ENCODE measurements around the gene YWHAH.

DNA sequence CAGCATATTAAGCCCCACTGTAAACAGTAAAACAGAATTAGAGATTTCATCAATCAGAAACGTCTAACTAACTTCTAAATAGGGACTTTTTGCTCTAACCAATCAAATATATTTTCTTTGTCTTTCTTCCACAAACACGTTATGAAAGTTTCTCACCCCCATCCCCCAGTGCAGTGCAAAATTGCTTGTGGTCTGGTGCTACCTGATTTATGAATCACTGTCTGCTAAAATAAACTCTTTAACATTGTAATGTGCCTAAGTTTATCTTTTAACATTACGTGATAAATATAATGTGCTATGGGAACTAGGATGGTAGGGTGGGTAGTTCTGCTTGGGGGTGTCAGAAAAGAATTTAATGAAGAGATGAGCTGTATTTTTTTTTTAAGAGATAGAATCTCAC is 51.5 kb downstream of the YWHAH start:
- TF ChIP-seq POLR2A (IDR thresholded peaks at IDR 0.05) = no peak
- no peak for TF ChIP-seq POLR2AphosphoS5 (IDR thresholded peaks at IDR 0.05)
